Esophagus squamous epithelium (tissue), 4 donors: ENCODE measurements around the gene MED17.

Source experiments
- POLR2A ChIP-seq, 4 donors: fragments of 450-650 bp; IDR thresholded peaks; one replicate each; pipeline ENCODE4 v1.6.1; 2017; ENCODE audit warnings: antibody characterized with exemption in 4 of 4, mild to moderate bottlenecking in 4 of 4, moderate library complexity in 3 of 4
- TF ChIP-seq, protein P1 (sequence below), 6 experiments: fragments of 450-650 bp in 4 of 6; fragments of 200-600 bp in 2 of 6; sonication (generic) in 2 of 6; IDR thresholded peaks; one replicate each; pipeline ENCODE4 v1.5.1; 2016 to 2019; ENCODE audit warnings: antibody characterized with exemption in 6 of 6, mild to moderate bottlenecking in 4 of 6, moderate library complexity in 4 of 6

DNA sequence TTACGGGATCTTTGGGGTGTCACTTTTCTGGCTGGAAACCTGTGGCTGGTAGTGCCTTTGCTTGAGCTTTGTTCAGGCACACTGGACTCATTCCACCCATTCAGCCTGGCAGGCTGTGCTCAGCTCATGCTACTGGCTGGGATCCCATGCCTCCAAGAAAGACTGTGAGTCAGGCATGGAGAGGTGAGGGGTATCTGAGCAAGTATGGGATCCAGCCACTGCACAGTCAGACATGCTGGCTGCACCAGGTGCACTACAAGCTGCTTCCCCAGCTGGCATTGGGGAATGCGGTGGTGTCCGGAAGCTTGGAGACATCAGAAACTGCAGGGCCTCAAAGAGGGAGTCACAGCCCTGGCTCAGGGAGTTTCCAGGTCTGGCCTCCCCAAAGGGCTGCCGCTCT, 12.0 kb upstream of the MED17 start:
- TF ChIP-seq, protein P1, sequence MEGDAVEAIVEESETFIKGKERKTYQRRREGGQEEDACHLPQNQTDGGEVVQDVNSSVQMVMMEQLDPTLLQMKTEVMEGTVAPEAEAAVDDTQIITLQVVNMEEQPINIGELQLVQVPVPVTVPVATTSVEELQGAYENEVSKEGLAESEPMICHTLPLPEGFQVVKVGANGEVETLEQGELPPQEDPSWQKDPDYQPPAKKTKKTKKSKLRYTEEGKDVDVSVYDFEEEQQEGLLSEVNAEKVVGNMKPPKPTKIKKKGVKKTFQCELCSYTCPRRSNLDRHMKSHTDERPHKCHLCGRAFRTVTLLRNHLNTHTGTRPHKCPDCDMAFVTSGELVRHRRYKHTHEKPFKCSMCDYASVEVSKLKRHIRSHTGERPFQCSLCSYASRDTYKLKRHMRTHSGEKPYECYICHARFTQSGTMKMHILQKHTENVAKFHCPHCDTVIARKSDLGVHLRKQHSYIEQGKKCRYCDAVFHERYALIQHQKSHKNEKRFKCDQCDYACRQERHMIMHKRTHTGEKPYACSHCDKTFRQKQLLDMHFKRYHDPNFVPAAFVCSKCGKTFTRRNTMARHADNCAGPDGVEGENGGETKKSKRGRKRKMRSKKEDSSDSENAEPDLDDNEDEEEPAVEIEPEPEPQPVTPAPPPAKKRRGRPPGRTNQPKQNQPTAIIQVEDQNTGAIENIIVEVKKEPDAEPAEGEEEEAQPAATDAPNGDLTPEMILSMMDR (IDR thresholded peaks at IDR 0.05), result no peak
- TF ChIP-seq POLR2A (IDR thresholded peaks at IDR 0.05), result no peak
